HG03342 (cell line): Measurements from ENCODE around the gene RPL10A.

ENCODE experiments used
- ATAC-seq: cut with Tn5 transposase; IDR thresholded peaks from one replicate; pipeline ENCODE4 v1.9.1; 2021; ENCODE audit warnings: mild to moderate bottlenecking, moderate library complexity; ENCODE audit not compliant: unreplicated experiment

Gene RPL10A

DNA sequence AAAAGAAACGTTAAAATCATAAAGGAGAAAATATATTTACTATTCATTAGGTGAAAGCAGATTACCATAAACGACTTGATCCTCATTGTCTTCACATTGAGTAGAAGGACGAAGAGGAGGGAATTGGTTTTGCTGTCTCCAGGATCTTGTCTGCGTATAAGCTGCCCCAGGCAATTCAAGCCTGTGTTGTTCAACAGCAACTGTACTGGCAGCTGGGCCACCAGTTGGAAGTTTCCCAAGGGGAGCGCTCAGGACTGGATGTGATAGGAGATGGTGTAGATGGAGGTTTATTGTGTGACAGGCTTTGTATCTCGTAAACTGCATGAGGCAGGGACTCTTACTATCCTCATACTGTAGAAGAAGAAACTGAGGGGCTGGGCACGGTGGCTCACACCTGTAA is 20.0 kb upstream of the RPL10A start:
- no peak for ATAC-seq

DNA sequence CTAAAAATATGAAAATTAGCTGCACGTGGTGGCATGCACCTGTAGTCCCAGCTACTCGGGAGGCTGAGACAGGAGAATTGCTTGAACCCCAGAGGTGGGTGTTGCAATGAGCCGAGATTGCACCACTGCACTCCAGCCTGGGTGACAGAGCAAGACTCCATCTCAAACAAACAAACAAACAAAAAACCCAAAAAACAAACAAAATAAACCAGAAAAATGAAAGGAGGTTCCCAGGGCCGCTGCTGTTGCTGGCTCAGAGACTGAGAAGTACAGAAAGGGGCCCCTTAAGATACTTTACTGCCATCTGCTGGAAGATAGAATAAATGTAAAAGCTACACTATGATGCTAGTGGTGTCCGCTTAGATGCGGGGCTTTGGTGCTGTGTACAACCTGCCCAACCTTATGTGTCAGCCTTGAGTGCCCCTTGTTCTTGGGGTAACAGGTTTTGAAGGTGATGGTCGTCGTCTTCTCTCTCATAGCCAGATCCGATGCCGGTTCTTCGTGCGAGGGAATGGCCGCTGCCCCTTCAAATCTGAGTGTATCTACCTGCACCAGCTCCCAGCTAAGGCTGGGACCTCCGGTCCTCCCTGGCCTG is 18.8 kb upstream of the RPL10A start:
- ATAC-seq, result peak; percentile 33

DNA sequence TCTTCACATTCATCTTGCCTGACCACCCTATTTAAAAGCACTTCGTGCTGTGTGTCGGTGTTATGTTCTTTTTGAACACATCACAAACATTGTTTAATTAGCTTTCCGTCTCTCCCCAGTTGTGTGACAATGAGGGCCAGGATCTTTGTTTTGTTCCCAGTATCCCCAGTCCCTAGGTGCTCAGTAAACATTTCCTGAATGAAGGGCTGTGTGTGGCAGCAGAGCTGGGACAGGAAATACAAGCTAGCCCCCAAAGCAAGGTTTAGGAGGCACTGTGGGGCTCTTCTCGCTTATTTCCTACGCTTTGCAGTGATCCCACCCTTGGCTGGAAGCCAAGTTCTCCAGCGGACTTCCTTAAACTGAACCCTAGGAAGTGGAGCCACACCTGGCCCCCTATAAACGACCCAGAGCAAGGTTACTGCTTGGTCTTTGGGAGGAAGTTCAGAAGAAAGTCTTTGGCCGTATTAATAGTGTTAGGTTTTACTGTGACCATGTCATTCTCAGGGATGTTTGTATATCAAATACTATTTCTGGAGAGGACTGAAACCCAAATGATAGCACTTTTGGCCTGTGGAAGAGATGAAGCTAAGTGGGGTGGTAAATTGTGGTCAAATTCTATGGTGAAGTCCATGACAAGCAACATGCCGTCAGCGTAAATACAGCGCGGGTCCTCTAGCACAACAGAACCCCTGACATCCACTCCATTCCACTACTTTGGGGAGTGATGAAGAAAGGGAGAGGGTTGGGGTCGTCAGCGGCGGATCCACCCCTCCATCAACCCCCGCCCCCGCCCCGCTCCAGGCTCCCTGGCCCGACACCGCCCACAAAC is 16.6 kb upstream of the RPL10A start:
- no peak for ATAC-seq

DNA sequence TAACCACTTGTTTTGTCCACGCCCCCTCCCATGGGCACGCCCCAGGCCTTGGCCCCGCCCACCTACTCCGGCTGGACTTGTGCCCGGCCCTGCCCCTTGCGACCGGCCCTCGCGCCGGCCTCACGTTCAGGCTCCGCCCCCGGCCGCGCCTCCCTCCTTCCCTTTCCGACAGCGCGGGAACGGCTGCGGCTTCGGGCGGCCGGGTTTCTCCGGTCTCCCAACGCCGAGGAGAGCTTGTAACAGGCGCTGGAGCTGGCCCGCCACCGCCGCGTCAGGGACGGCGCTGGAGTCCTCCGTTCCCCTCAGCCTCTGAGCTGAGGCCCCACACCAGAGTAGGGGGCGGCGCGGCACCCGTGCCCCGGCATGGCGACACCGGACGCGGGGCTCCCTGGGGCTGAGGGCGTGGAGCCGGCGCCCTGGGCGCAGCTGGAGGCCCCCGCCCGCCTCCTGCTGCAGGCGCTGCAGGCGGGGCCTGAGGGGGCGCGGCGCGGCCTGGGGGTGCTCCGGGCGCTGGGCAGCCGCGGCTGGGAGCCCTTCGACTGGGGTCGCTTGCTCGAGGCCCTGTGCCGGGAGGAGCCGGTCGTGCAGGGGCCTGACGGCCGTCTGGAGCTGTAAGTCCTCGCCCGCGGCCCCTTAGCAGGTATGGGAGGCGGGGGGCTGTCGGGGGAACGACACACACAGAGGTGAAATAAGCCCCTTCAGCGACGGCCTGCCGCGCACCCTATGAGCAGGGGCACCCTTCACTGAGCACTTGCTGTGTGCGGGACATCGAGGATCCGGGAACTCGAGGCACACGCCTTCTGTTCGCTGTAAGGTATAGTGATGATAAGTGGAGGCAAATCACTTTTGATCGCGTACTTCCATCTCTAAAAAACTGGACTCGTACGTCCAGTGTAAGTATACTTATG is 15.8 kb upstream of the RPL10A start, which contains the start of gene FANCE:
TSS of gene FANCE (plus strand) at position 156 of the 908 bp plus-strand sequence. CDS start at position 364, 208 bp downstream.
- peak; percentile 91 for ATAC-seq

DNA sequence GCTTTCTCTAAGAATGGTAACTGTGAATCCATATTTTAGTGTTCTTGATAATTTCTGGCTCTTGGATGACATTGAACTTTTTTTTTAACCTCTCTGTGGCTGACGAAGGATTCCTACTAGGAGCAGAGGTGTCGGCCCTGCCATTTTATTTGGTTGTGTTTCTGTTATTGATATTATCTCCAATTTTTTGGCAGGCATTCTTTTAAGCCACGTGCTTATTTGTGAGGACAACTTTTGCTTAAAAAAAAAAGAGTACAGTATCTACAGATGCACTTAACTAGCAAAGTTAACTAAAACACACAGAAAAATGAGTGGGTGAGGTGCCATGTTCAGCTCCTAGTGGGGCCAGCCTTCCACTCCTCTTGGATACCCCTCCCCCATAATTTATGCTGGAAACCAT is 15.0 kb upstream of the RPL10A start:
- no peak for ATAC-seq

DNA sequence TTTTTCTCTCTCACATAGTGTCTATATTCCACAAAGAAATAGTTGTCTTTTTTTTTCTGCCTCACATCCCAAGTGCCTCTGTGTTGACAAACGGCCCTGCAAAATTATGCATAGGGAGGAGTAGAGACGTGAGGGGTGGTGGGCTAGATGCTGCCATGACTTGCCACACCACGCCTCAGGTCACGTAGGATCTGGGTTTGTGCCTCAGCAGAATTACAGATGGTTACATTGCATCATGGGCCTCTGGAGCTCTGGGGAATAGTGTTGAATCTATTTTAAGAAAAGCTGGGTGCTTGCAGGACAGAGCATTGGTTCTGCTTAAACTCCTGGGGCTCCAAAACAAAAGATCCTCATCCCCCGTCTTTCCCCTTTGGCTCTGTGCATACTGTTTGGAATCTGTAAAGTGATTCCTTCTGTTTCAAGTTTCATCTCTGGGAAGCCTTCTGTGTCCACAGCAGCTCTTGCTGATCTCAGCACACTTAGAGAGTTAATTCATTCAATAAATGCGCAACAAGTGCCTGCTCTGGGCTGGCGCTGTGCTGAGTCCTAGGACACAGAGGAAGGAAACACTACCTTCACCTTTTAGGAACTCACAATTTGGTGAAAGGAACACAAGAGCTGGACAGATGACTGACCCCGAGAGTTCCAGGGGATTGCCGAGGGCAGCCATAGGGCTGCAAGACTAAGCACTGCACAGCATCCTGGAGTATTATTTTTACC is 13.7 kb upstream of the RPL10A start:
- ATAC-seq, result no peak

DNA sequence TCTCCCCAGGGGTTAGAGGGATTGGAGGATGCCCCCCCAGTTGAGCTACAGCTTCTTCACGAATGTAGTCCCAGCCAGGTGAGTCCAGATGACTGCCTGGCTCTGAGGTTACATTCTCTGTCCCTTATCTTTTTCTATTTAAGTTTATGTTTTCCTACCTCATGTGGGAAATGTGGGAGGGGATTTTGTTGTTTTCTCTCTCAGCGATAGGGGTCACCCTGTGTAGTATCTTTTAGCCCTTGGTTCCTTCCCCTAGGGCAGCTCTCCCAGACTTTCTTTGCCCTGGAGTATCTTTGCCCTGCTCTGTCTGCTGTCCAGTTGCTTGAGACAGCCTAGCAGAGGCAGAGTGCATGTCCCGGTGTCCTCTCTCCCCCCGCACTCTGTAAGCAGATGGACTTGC is 10.3 kb upstream of the RPL10A start:
- no peak for ATAC-seq

DNA sequence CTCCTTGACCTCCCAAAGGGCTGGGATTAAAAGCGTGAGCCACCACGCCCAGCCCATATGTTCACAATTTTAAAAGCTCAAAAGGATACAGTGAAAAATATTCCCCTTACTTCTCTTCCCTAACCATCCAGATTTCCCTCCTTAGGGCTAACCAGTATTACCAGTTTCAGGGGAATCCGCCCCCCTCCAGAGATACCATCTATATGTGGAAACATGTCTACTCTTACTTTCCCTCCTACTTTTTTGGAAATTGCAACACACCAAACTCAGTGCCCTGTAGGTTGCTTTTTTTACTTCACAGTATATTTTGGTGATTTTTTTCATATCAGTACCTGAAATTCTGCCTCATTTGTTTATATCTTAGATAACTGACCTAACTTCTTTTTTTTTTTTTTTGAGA is 6.9 kb upstream of the RPL10A start:
- no peak for ATAC-seq

DNA sequence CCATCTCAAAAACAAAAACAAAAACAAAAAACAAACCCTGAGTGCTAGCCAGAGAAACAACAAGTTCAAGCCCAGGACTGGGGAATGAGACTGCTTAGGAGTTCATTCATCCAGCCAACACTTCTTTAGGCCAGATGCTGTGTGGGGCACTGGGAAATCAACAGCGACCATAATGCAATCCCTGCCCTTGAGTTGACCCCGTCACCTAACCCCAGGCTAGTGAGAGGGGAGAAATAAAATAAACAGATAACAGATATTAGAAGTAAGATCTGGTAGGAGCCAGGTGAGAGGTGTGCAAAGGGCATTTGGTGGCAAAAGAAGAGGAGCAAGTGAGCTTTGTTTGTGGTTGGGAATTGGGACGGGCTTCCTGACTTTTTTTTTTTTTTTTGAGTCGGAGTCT is 4.9 kb upstream of the RPL10A start:
- ATAC-seq, result no peak

DNA sequence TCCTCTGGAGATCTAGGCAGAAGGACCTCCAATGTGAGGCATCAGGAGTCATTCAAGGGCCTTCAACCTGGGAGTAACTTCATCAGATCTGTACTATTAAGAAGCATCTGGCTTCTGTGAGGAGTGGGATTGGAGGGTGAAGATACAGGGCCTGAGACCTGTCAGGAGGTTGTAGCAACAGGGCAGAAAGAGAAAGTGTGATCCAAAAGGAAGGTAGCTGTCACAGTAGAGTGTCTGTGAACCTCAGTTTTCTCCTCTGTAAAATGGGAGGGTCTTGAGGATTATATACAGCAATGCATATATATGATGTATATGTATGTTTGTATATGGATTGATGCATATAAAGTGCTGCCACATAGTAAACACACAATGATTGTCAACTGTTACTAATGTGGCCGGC is 2.6 kb upstream of the RPL10A start:
- no peak for ATAC-seq

DNA sequence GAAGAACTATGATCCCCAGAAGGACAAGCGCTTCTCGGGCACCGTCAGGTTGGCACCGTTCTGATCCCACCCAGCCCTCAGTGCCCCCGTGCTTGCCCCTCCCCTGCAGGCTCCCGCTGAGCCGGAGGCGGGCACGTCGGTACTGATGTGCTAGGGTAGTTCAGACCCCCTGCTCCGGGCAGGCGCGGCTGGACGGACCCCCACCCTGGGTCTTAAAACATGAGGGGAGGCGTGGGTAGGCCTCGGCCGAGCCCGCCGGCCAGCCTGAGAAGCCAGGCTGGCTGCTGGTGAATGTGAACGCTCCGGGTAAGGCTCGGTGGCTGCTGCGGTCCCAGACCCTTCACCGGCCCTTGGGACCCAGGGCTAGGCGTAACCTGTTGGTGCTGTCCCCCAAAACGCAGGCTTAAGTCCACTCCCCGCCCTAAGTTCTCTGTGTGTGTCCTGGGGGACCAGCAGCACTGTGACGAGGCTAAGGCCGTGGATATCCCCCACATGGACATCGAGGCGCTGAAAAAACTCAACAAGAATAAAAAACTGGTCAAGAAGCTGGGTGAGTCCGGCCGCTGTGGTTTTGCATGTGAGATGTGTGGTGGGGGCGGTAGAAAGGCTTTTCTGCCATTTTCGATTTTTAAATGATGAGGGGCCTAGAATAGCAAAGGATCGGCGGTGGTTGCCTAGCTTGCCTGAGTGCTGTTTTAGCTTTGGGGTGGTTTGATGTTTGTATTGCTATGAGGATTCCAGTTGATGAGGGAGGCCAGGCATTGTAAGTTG is 964 bp downstream of the RPL10A start:
- ATAC-seq, result no peak

DNA sequence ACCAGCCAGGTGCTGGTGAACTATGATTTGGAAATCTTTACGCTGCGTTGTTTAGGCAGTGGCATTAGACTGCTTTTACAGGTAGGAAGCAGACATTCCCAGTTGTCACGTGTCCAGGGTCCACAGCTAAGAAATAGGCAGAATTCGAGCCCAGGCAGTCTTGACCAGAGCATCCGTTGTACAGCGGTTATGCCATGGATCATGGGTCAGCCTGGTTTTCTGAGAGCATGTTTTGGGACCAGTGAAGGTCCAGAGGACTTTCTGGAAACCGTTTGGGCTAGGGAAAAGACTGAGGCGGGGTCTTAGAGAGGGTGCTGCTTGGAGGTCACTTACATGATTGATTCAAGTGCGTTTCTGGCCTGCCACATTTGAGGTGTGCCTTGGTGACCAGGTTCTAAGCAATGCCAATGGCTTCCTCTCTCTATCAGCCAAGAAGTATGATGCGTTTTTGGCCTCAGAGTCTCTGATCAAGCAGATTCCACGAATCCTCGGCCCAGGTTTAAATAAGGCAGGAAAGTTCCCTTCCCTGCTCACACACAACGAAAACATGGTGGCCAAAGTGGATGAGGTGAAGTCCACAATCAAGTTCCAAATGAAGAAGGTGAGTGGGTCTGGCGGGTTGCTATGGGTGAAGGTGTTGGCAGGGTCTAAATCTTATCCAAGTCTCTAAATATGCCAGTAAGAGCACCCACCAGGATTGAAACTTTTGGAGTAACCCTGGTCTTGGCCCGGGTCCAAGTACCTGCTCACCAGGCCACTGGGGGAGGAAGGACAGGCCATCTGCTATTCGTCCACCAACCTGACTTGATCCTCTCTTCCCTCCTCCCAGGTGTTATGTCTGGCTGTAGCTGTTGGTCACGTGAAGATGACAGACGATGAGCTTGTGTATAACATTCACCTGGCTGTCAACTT is 1.8 kb downstream of the RPL10A start:
- no peak for ATAC-seq

DNA sequence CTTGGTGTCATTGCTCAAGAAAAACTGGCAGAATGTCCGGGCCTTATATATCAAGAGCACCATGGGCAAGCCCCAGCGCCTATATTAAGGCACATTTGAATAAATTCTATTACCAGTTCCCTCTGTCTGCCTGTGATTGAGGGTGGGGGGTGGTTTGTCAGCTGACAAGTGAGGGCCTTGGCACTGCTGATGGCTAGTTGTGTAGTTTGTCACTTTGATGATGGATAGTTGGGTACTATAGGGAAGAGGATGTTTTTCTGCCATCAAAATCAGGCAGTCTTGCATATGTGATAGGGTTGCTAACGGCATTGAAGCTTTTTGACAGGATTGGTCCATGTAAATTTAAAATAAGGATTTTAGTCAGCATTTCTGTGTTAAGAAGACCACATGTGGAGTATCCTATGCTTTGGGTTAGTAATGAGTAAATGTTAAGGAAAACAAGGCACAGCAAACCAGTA is 2.5 kb downstream of the RPL10A start:
- no peak for ATAC-seq

DNA sequence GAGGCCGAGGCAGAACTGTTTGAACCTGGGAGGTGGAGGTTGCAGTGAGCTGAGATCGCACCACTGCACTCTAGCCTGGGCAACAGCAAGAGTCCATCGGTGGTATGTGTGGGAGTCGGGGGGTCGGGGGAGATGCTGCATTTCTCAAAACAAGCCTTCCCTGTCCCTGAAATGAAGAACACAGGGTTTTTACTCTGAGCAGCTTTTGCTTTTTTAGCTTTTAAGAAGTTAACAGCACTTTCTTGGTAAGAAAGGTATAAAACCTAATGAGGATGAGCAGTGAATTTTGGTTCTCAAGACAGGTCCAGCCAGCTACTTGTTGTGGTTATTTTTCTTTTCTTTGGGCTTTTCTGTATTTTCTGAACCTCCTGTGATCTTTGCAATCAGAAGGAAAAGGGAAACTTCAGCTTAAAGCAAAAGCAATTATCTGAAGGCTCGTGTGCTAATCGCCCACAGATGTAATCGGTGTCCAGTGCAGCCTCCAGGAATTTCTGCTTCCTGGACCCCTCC is 3.7 kb downstream of the RPL10A start:
- no peak for ATAC-seq

DNA sequence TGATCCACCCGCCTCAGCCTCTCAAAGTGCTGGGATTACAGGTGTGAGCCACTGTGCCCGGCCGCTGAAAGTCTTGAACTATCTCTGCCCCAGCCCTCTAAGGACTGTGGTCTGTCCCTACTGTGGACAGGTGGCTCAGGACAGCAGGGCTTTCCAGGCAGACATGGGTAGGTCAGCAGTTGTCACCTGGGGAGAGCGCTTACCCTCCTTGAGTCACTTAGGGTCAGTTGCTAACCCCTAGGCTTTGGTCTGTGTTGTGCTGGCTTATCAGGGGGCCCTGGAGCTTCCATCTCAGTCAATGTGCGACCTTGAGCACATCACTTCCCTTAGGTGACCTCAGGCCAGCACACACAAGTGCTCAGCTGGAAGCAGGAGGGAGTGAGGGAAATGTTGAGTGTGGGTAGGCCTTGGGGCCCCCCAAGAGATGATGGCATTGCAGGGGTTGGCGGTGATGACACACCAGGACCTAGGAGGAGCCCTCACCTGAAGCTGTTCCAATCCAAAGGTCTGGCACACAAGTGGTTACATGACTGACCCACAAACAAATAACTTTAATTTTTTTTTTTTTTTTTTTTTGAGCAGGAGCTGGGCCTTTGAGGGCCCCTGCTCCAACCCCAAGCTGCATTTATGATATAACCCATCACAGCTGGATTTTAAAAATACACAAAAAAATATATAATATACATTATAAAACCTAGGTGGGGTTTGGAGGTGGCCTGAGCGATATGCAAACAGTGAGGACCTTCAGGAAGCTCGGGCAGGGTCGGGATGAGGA is 5.1 kb downstream of the RPL10A start:
- ATAC-seq, result no peak

DNA sequence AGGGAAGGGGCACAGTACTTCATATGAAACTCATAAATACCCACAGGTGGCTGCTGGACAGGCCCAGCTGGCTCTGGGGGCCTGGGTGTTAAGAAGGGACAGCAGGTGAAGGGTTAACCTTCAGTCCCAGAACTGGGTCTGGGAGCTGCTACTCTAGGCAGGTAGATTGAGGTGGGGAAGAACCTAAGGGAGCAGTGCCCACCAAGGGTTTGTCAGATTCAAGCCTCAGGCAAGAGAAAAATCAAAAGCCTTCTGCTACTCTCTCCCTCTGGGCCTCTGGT is 5.6 kb downstream of the RPL10A start:
- no peak for ATAC-seq

DNA sequence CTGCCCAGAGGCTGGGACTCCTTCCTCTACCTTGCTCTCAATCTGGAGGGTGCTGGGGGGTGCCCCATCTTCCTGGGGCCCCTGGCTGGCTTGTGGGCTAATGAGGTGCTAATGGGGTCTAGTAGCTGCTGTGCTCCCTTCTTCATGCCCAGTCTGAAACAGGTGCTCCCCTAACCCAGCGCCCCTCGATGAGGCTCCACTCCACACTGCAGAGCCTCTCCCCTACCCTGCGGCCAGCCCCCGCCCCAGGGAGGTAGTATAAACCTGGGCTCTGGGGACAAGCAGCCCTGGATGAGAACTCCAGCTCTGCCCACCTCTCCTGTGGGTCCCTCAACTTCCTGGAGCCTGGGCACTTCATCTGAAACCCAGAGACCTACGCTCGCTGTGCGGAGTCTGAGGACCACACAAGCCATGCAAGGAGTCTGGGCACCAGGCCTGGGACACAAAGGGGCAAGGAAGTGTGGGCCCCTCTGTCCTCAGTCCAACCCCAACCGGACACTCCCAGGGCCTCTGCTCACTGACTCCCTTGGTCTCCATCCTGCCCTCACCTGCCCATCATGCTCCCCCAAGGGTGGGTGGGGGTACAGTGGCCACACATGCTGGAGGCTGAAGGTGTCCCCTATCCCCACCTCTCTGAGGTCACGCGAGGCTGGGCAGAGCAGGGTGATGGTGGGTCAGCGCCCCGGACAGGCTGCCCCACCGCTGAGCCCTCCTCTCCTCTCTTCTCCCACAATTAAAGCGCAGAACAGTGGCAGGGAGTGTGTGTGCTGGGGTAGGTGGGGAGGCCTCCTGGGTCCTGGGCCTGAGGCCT is 6.1 kb downstream of the RPL10A start:
- ATAC-seq, result no peak
